Muscle of leg (tissue), 11 donors: ENCODE results near the gene SPPL2B. TPM values are rescaled to one million over a fixed set of nuclear protein-coding genes. Genes with fewer than 3 reads are reported as not detected.

Source experiments
- DNase-seq: peaks from one replicate; pipeline ENCODE4 v3.0.0; 2013
- H3K27ac ChIP-seq: one replicate; pipeline ENCODE4 v1.5.1; 2013; ENCODE audit warnings: mild to moderate bottlenecking, low read length, control low read depth
- H3K27me3 ChIP-seq: one replicate; pipeline ENCODE4 v1.6.1; 2013; ENCODE audit warnings: low read length; ENCODE audit not compliant: control insufficient read depth, insufficient read depth
- H3K36me3 ChIP-seq: one replicate; pipeline ENCODE4 v1.6.1; 2013; ENCODE audit warnings: low read length; ENCODE audit not compliant: control insufficient read depth, insufficient read depth
- H3K4me1 ChIP-seq: one replicate; pipeline ENCODE4 v1.6.1; 2013; ENCODE audit warnings: low read length; ENCODE audit not compliant: control insufficient read depth, insufficient read depth
- H3K4me3 ChIP-seq: one replicate; pipeline ENCODE4 v1.5.1; 2013; ENCODE audit warnings: low read length, control low read depth
- H3K9me3 ChIP-seq: replicated peaks from 2 replicates; pipeline ENCODE4 v1.6.1; 2013; ENCODE audit warnings: low read depth, low read length; ENCODE audit not compliant: control insufficient read depth
- WGBS: methylation state at CpG from one replicate; pipeline ENCODE4 v1.1.5; 2013; ENCODE audit warnings: missing lambda C conversion rate; ENCODE audit not compliant: insufficient coverage; 5-methylcytosine and 5-hydroxymethylcytosine counted together
- polyA plus RNA-seq, 8 donors: library from polyadenylated mRNA; unstranded; fragments of 120-200 nt; gene quantifications; one replicate each; pipeline versions ENCODE4 v1.2.1 to v1.2.3, GENCODE V29; 2013; ENCODE audit warnings: inconsistent platforms in 1 of 8, low replicate concordance in 1 of 8; ENCODE audit not compliant: insufficient read length in 8 of 8, insufficient read depth in 1 of 8
- total RNA-seq: library from RNA; stranded (reverse); fragments of 120-200 nt; gene quantifications from one replicate; pipeline ENCODE4 v1.2.4, GENCODE V29; 2013

Gene SPPL2B
- total and polyA plus RNA-seq, 9 donors: 20.8 to 66.1 (median 45.4) TPM

- DNase-seq: peak; percentile 81
- Histone ChIP-seq H3K36me3 (no peaks in the 10 kb centered on the region), H3K9me3 (no peaks in the 10 kb centered on the region), H3K27ac (peak overlapping the region; percentile 29), H3K27me3 (peaks cover 55% of the 10 kb centered on the region), H3K4me1 (peaks cover 20% of the 10 kb centered on the region), H3K4me3 (peak overlapping the region; percentile 19)
- 3% methylated on average over 56 of the region's 62 CpGs for WGBS
These were observed 25.9 kb upstream of the SPPL2B start for GRCh38 chr19:2302319-2303210.

GRCh38 chr19:2303211-2303798, 25.2 kb upstream of the SPPL2B start:
- Histone ChIP-seq H3K27me3 (peaks cover 60% of the 10 kb centered on the region), H3K4me3 (no peak overlapping the region), H3K4me1 (peaks cover 25% of the 10 kb centered on the region)

GRCh38 chr19:2305452-2306280, 22.8 kb upstream of the SPPL2B start:
- Histone ChIP-seq H3K4me3 (no peak overlapping the region), H3K27me3 (peaks cover 81% of the 10 kb centered on the region), H3K4me1 (peaks cover 36% of the 10 kb centered on the region), H3K36me3 (no peaks in the 10 kb centered on the region), H3K9me3 (no peaks in the 10 kb centered on the region), H3K27ac (no peak overlapping the region)
- WGBS: 50% methylated on average over 9 of the region's 19 CpGs
- DNase-seq: no peak

More at GRCh38 chr19:2303211-2303798, 25.2 kb upstream of the SPPL2B start:
- no peak for DNase-seq
- H3K27ac ChIP-seq: no peak overlapping the region
- WGBS: 72% methylated on average over 22 of the region's 26 CpGs
- H3K9me3 ChIP-seq: no peaks in the 10 kb centered on the region
- no peaks in the 10 kb centered on the region for H3K36me3 ChIP-seq

GRCh38 chr19:2306281-2306806, 22.1 kb upstream of the SPPL2B start:
- peaks cover 32% of the 10 kb centered on the region for H3K4me1 ChIP-seq
- H3K27ac ChIP-seq: no peak overlapping the region
- no peaks in the 10 kb centered on the region for H3K9me3 ChIP-seq
- no peak for DNase-seq
- 65% methylated on average over 6 of the region's 19 CpGs for WGBS
- no peak overlapping the region for H3K4me3 ChIP-seq
- peaks cover 80% of the 10 kb centered on the region for H3K27me3 ChIP-seq
- no peaks in the 10 kb centered on the region for H3K36me3 ChIP-seq

- no peak for DNase-seq
- Histone ChIP-seq H3K9me3 (no peaks in the 10 kb centered on the region), H3K27me3 (peaks cover 78% of the 10 kb centered on the region), H3K36me3 (no peaks in the 10 kb centered on the region), H3K27ac (no peak overlapping the region), H3K4me3 (no peak overlapping the region), H3K4me1 (peaks cover 32% of the 10 kb centered on the region)
- 58% methylated on average over 17 of the region's 17 CpGs for WGBS
These were observed 21.5 kb upstream of the SPPL2B start for GRCh38 chr19:2306971-2307370.

- peaks cover 78% of the 10 kb centered on the region for H3K27me3 ChIP-seq
- DNase-seq: no peak
- no peak overlapping the region for H3K4me3 ChIP-seq
- 10% methylated on average over 28 of the region's 33 CpGs for WGBS
- no peak overlapping the region for H3K27ac ChIP-seq
- no peaks in the 10 kb centered on the region for H3K9me3 ChIP-seq
- H3K4me1 ChIP-seq: peaks cover 31% of the 10 kb centered on the region
- no peaks in the 10 kb centered on the region for H3K36me3 ChIP-seq
These were observed 20.9 kb upstream of the SPPL2B start for GRCh38 chr19:2307518-2308012.

GRCh38 chr19:2308114-2308556, 20.3 kb upstream of the SPPL2B start, which contains the start of gene LINGO3:
Gene LINGO3, minus strand, starts transcription at chr19:2308154. Its CDS starts 16,378 bp downstream, at chr19:2291776.
- Histone ChIP-seq H3K4me1 (peaks cover 27% of the 10 kb centered on the region), H3K36me3 (no peaks in the 10 kb centered on the region), H3K4me3 (peak within 1 kb of the TSS; percentile 15), H3K9me3 (no peaks in the 10 kb centered on the region), H3K27ac (no peak within 1 kb of the TSS), H3K27me3 (peaks cover 78% of the 10 kb centered on the region)
- 2% methylated on average over 62 of the region's 63 CpGs for WGBS
- no peak for DNase-seq

- DNase-seq: peak; percentile 57
- 51% methylated on average over 14 of the region's 17 CpGs for WGBS
- peaks cover 27% of the 10 kb centered on the region for H3K4me1 ChIP-seq
These were observed 18.6 kb upstream of the SPPL2B start for GRCh38 chr19:2309734-2310362.

GRCh38 chr19:2311093-2311492, 17.4 kb upstream of the SPPL2B start:
- peaks cover 7% of the 10 kb centered on the region for H3K9me3 ChIP-seq
- no peaks in the 10 kb centered on the region for H3K36me3 ChIP-seq
- 100% methylated on average over 2 of the region's 4 CpGs for WGBS
- H3K27me3 ChIP-seq: peaks cover 64% of the 10 kb centered on the region
- H3K4me1 ChIP-seq: peaks cover 29% of the 10 kb centered on the region
- DNase-seq: no peak
- no peak overlapping the region for H3K4me3 ChIP-seq
- H3K27ac ChIP-seq: no peak overlapping the region

More at GRCh38 chr19:2309734-2310362, 18.6 kb upstream of the SPPL2B start:
- peaks cover 76% of the 10 kb centered on the region for H3K27me3 ChIP-seq
- no peak overlapping the region for H3K4me3 ChIP-seq
- no peaks in the 10 kb centered on the region for H3K36me3 ChIP-seq
- H3K27ac ChIP-seq: no peak overlapping the region
- peaks cover 2% of the 10 kb centered on the region for H3K9me3 ChIP-seq
